WERI-Rb-1 (cell line): ENCODE results near the gene TMOD3.

ENCODE experiments used
- DNase-seq: peaks from one replicate; pipeline ENCODE4 v3.0.0-alpha.2; 2020
- H3K27ac ChIP-seq: fragments of 250-450 bp; sonication (Bioruptor Pico); 2 replicates; pipeline ENCODE4 v1.5.1; 2020; ENCODE audit warnings: mild to moderate bottlenecking, moderate library complexity
- H3K27me3 ChIP-seq: fragments of 250-450 bp; sonication (Bioruptor Pico); 2 replicates; pipeline ENCODE4 v1.5.1; 2021; ENCODE audit warnings: mild to moderate bottlenecking, low read depth, moderate library complexity; ENCODE audit not compliant: insufficient read depth, severe bottlenecking
- H3K36me3 ChIP-seq: fragments of 250-450 bp; sonication (Bioruptor Pico); 2 replicates; pipeline ENCODE4 v1.5.1; 2020; ENCODE audit warnings: mild to moderate bottlenecking, moderate library complexity
- H3K4me3 ChIP-seq: 2 replicates; pipeline ENCODE4 v1.5.1; 2011; ENCODE audit warnings: low read depth, mild to moderate bottlenecking, control low read depth, low read length
- H3K9me3 ChIP-seq: fragments of 250-450 bp; sonication (Bioruptor Pico); 2 replicates; pipeline ENCODE4 v1.5.1; 2021; ENCODE audit warnings: mild to moderate bottlenecking, moderate library complexity; ENCODE audit not compliant: severe bottlenecking
- CTCF ChIP-seq: IDR thresholded peaks from 2 replicates; pipeline ENCODE4 v1.5.1; 2011; ENCODE audit warnings: low read depth, mild to moderate bottlenecking, control low read depth, inconsistent platforms, low read length

Gene TMOD3

GRCh38 chr15:51842852-51843737 lies 13.6 kb downstream of the TMOD3 start:
- DNase-seq = no peak
- TF ChIP-seq CTCF = no peak
- no peaks in the 10 kb centered on the region for H3K9me3 ChIP-seq
- no peaks in the 10 kb centered on the region for H3K36me3 ChIP-seq
- H3K27me3 ChIP-seq = no peaks in the 10 kb centered on the region
- no peak overlapping the region for H3K4me3 ChIP-seq
- H3K27ac ChIP-seq = no peak overlapping the region

DNA sequence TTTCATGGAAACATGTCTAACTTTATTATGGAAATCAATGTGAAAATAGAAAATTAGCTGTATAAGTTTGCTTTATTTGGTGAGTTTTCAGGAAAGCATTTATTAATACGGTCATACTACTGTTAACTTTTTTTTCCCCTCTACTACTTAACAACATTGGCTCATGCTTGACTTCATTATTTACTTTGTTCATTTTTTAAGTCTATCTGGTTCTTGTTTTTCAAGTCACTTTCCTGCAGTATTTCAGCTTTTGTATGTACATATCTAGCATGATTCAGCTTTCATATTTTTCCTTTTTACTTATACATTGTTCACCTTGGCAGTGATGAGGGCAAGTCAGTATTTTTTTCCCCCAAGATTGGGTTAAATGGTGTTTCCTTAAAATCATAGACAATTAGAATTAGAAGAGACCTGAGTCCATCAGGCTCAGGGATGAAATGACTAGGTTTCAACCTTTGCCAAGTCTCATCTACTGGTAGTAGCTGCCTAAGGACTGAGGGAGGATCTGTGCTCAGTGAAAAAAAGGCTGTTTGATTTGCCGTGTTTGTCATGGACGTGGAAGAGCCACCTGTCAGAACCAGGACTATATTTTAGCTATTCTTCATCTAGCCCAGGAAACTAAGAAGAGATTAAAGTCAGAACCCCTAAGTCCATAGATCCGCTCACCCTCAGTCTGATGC lies 15.4 kb downstream of the TMOD3 start:
- Histone ChIP-seq H3K36me3 (no peaks in the 10 kb centered on the region), H3K4me3 (no peak overlapping the region), H3K9me3 (no peaks in the 10 kb centered on the region), H3K27ac (no peak overlapping the region), H3K27me3 (no peaks in the 10 kb centered on the region)
- DNase-seq = no peak
- no peak for TF ChIP-seq CTCF

- Histone ChIP-seq H3K27ac (no peak overlapping the region), H3K27me3 (no peaks in the 10 kb centered on the region), H3K36me3 (no peaks in the 10 kb centered on the region), H3K9me3 (no peaks in the 10 kb centered on the region), H3K4me3 (no peak overlapping the region)
- DNase-seq = no peak
- TF ChIP-seq CTCF = no peak
Measured at GRCh38 chr15:51846066-51846462, 16.6 kb downstream of the TMOD3 start.

GRCh38 chr15:51846463-51847230 lies 17.2 kb downstream of the TMOD3 start:
- Histone ChIP-seq H3K9me3 (no peaks in the 10 kb centered on the region), H3K36me3 (no peaks in the 10 kb centered on the region), H3K27ac (no peak overlapping the region), H3K4me3 (no peak overlapping the region), H3K27me3 (no peaks in the 10 kb centered on the region)
- DNase-seq = no peak
- no peak for TF ChIP-seq CTCF

- H3K9me3 ChIP-seq = no peaks in the 10 kb centered on the region
- H3K27me3 ChIP-seq = no peaks in the 10 kb centered on the region
- no peak for DNase-seq
- TF ChIP-seq CTCF = no peak
- H3K4me3 ChIP-seq = no peak overlapping the region
- H3K36me3 ChIP-seq = no peaks in the 10 kb centered on the region
- no peak overlapping the region for H3K27ac ChIP-seq
Measured at GRCh38 chr15:51848811-51849210, 19.4 kb downstream of the TMOD3 start.
